Smooth muscle cell (in vitro differentiated cells): ENCODE data around the gene BEAN1. TPM values are rescaled to one million over a fixed set of nuclear protein-coding genes. Genes with fewer than 3 reads are reported as not detected.

Experiments used
- DNase-seq: peaks from one replicate; lab custom pipeline; 2025; ENCODE audit not compliant: unreplicated experiment; lab: John Stamatoyannopoulos, UW
- H2AFZ ChIP-seq: fragments of 200-600 bp; sonication (generic); 2 replicates; pipeline ENCODE4 v1.6.0; 2016; ENCODE audit warnings: antibody characterized with exemption, low read depth, mild to moderate bottlenecking
- H3F3A ChIP-seq: fragments of 200-600 bp; sonication (generic); 2 replicates; pipeline ENCODE4 v1.6.0; 2017; ENCODE audit warnings: antibody characterized with exemption, low read depth
- H3K27ac ChIP-seq: fragments of 200-600 bp; sonication (generic); 2 replicates; pipeline ENCODE4 v1.5.1; 2016; ENCODE audit warnings: low read depth, mild to moderate bottlenecking
- H3K27me3 ChIP-seq: fragments of 200-600 bp; sonication (generic); 2 replicates; pipeline ENCODE4 v1.6.1; 2016; ENCODE audit warnings: low read depth, mild to moderate bottlenecking
- H3K36me3 ChIP-seq: fragments of 200-600 bp; sonication (generic); 2 replicates; pipeline ENCODE4 v1.5.1; 2016; ENCODE audit warnings: low read depth
- H3K4me1 ChIP-seq: fragments of 200-600 bp; sonication (generic); 2 replicates; pipeline ENCODE4 v1.5.1; 2016; ENCODE audit warnings: low read depth
- H3K4me2 ChIP-seq: fragments of 200-600 bp; sonication (generic); 2 replicates; pipeline ENCODE4 v1.6.0; 2016; ENCODE audit warnings: mild to moderate bottlenecking
- H3K4me3 ChIP-seq: fragments of 200-600 bp; sonication (generic); 2 replicates; pipeline ENCODE4 v1.5.1; 2016; ENCODE audit warnings: mild to moderate bottlenecking
- H3K79me2 ChIP-seq: fragments of 200-600 bp; sonication (generic); 2 replicates; pipeline ENCODE4 v1.6.0; 2016; ENCODE audit warnings: low read depth, mild to moderate bottlenecking
- H3K9ac ChIP-seq: fragments of 200-600 bp; sonication (generic); 2 replicates; pipeline ENCODE4 v1.6.0; 2016; ENCODE audit warnings: low read depth
- H3K9me3 ChIP-seq: fragments of 200-600 bp; sonication (generic); replicated peaks from 2 replicates; pipeline ENCODE4 v1.5.1; 2016; ENCODE audit warnings: low read depth
- H4K20me1 ChIP-seq: fragments of 200-600 bp; sonication (generic); 2 replicates; pipeline ENCODE4 v1.6.0; 2016; ENCODE audit warnings: low read depth
- WGBS: methylation state at CpG from one replicate; pipeline ENCODE4 v1.1.7; 2016; ENCODE audit warnings: low lambda C conversion rate; 5-methylcytosine and 5-hydroxymethylcytosine counted together
- polyA plus RNA-seq: library from polyadenylated mRNA; unstranded; fragments of >200 nt; fragmentation: Nextera tagmentation; extraction: Ambion mirVana; gene quantifications from 2 replicates; pipeline ENCODE4 v1.2.1, GENCODE V29; 2016
- total RNA-seq: library from RNA; depleted of rRNA; stranded (reverse); fragments of >200 nt; gene quantifications from 2 replicates; pipeline ENCODE4 v1.2.3, GENCODE V29; 2014
- TF ChIP-seq, protein P1 (sequence below): fragments of 200-600 bp; sonication (generic); IDR thresholded peaks from 2 replicates; pipeline ENCODE4 v1.5.1; 2017; ENCODE audit warnings: borderline replicate concordance, mild to moderate bottlenecking, antibody characterized with exemption; ENCODE audit not compliant: insufficient read depth, poor library complexity, severe bottlenecking

Gene BEAN1
- total and polyA plus RNA-seq, 2 experiments from 2014 or later, result 0.94 to 4.9 TPM

DNA sequence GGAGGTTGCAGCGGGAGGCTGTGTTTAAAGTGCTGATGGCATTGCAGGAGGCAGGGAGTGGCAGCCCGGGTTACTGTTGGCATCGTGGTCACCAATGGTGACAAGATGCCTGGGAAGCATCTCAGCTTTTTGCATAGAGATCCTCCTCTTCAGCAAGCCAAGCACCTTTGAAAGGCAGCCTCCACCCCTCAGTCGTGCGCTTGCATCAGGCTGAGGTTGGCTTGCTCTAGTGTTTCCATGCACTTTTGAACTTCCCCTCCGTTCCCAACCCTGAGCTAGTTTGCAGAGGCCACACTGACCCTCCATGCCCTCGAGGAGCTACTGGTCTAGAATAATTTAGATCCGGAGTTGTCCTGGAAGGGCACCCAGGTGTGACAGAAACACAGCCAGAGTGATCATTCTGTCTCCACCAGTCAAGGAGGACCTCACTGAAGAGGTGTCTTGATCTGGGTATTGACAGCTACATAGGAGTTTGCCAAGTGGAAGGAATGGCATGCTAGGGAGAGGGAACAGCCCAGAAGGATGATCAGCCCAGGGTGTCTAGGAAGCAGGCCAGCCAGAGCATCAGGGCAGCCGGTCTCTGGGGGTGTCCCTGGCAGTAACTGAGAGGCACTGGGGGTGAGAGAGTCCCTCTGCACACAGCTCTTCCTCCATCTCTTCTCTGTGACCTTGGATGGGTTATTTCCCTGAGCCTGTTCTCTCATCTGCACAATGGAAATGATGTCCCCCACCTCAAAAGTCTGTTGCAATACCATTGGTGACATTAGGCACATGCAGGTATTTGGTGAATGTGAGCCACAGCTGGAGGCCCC, 7.7 kb downstream of the BEAN1 start:
- Histone ChIP-seq H3K4me2 (peak overlapping the region; percentile 31), H4K20me1 (no peaks in the 10 kb centered on the region), H3K36me3 (no peaks in the 10 kb centered on the region), H3K9me3 (no peaks in the 10 kb centered on the region), H3K27me3 (no peaks in the 10 kb centered on the region), H3F3A (peaks cover 17% of the 10 kb centered on the region), H3K4me3 (no peak overlapping the region), H3K9ac (no peak overlapping the region), H3K4me1 (peaks cover 4% of the 10 kb centered on the region), H3K27ac (no peak overlapping the region), H3K79me2 (no peaks in the 10 kb centered on the region), H2AFZ (no peak overlapping the region)
- TF ChIP-seq, protein P1, sequence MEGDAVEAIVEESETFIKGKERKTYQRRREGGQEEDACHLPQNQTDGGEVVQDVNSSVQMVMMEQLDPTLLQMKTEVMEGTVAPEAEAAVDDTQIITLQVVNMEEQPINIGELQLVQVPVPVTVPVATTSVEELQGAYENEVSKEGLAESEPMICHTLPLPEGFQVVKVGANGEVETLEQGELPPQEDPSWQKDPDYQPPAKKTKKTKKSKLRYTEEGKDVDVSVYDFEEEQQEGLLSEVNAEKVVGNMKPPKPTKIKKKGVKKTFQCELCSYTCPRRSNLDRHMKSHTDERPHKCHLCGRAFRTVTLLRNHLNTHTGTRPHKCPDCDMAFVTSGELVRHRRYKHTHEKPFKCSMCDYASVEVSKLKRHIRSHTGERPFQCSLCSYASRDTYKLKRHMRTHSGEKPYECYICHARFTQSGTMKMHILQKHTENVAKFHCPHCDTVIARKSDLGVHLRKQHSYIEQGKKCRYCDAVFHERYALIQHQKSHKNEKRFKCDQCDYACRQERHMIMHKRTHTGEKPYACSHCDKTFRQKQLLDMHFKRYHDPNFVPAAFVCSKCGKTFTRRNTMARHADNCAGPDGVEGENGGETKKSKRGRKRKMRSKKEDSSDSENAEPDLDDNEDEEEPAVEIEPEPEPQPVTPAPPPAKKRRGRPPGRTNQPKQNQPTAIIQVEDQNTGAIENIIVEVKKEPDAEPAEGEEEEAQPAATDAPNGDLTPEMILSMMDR, result no peak
- 82% methylated on average over 9 of the region's 9 CpGs for WGBS
- no peak for DNase-seq

DNA sequence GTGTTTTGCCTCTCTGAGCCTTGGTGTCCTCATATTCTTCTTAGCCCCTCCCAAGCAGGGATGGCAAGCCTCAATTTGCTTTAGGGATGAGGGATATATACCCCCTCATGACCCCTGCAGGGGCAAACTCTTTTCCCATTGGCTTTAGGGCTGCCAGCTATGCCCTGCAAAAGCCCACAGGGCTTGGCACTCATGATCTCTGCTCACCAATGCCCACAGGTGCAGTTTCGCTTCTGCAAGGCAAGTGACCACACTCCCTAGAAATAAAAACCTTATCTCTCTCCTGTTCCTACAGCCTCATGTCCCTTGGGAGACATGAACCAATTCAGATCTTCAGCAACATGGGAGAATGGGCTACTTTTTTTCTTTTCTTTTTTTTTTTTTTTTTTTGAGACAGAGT, 8.8 kb downstream of the BEAN1 start:
- Histone ChIP-seq H3K4me1 (peaks cover 4% of the 10 kb centered on the region), H3K36me3 (no peaks in the 10 kb centered on the region), H3K9ac (no peak overlapping the region), H3K27me3 (no peaks in the 10 kb centered on the region), H2AFZ (no peak overlapping the region), H3K9me3 (no peaks in the 10 kb centered on the region), H4K20me1 (no peaks in the 10 kb centered on the region), H3K79me2 (no peaks in the 10 kb centered on the region), H3K4me2 (no peak overlapping the region), H3K4me3 (no peak overlapping the region), H3F3A (peaks cover 13% of the 10 kb centered on the region), H3K27ac (no peak overlapping the region)
- WGBS, result 97% methylated on average over 1 of the region's 1 CpG
- TF ChIP-seq, protein P1, result no peak
- no peak for DNase-seq

DNA sequence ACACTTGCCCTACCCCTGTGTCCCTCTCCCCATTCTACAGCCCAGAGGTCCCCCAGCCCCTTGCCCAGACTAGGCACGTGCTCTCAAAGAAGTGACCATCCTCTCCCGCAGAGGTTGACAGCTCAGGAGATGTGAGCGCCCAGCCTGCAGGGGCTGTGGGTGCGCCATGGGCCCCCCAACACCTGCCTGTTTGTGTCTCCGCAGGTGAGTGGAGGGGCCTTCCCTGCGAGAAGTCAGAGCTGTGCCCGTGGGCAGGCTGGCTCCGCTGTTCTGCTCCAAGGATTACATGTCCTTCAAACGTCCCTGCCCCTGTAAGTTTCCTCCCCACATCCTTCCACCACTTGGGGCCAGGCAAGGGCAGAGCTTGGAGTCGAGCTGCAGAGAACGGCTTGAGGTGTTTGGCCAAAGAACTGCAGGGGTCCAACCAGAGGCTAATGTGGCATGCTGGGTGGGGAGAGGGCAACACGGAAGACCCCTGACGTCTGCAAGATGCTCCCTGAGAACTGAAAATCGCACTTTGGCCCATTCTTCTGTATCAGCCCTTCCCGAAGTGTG, 10.4 kb downstream of the BEAN1 start:
- Histone ChIP-seq H2AFZ (no peak overlapping the region), H3K27ac (no peak overlapping the region), H4K20me1 (no peaks in the 10 kb centered on the region), H3K4me2 (no peak overlapping the region), H3K4me1 (peaks cover 4% of the 10 kb centered on the region), H3K4me3 (no peak overlapping the region), H3F3A (peaks cover 13% of the 10 kb centered on the region), H3K36me3 (no peaks in the 10 kb centered on the region), H3K9ac (no peak overlapping the region), H3K9me3 (no peaks in the 10 kb centered on the region), H3K79me2 (no peaks in the 10 kb centered on the region), H3K27me3 (peaks cover 6% of the 10 kb centered on the region)
- WGBS, result 81% methylated on average over 15 of the region's 15 CpGs
- TF ChIP-seq, protein P1, result no peak
- no peak for DNase-seq
